HepG2 (cell line): Measurements from ENCODE around the gene MEDAG. TPM values are rescaled to one million over a fixed set of nuclear protein-coding genes. Genes with fewer than 3 reads are reported as not detected.

Source experiments
- ARID4A ChIP-seq: sonication (generic); formaldehyde crosslinking; IDR thresholded peaks from 2 replicates; pipeline ENCODE4 v1.5.0; 2020; ENCODE audit warnings: mild to moderate bottlenecking, missing genetic modification reagents, borderline replicate concordance
- BRF2 ChIP-seq: sonication (generic); formaldehyde crosslinking; IDR thresholded peaks from 2 replicates; pipeline ENCODE4 v1.8.1; 2022; ENCODE audit warnings: mild to moderate bottlenecking, missing genetic modification reagents
- FOSL1 ChIP-seq: sonication (generic); formaldehyde crosslinking; IDR thresholded peaks from 2 replicates; pipeline ENCODE4 v1.9.0; 2021; ENCODE audit warnings: missing genetic modification reagents, borderline replicate concordance
- FOXO1 ChIP-seq: sonication (generic); formaldehyde crosslinking; IDR thresholded peaks from 2 replicates; pipeline ENCODE4 v1.4.0; 2020; ENCODE audit warnings: missing genetic modification reagents
- TCF7L2 ChIP-seq: IDR thresholded peaks from 2 replicates; pipeline ENCODE4 v1.6.1; 2011; ENCODE audit warnings: mild to moderate bottlenecking, low read depth, low read length, moderate library complexity
- polyA plus RNA-seq, 8 experiments: library from polyadenylated mRNA; depleted of rRNA in 3 of 8; stranded (reverse) in 7 of 8; unstranded in 1 of 8; fragments of >200 nt; fragmentation: Illumina TruSeq in 4 of 8; extraction: Trizol in 4 of 8; gene quantifications; 2 replicates each; pipeline versions ENCODE4 v1.2.1 to v1.2.3, GENCODE V29; 2011 to 2016; ENCODE audit warnings: low read depth in 4 of 8, missing spikeins in 1 of 8, mixed read lengths in 1 of 8; ENCODE audit not compliant: insufficient read depth in 1 of 8
- total RNA-seq, 5 experiments: library from RNA; depleted of rRNA; stranded (reverse); fragments of >200 nt; fragmentation: Illumina TruSeq; extraction: Trizol; gene quantifications; 2 replicates each; pipeline ENCODE4 v1.2.3, GENCODE V29; 2016; ENCODE audit warnings: low read depth in 1 of 5
- TF ChIP-seq, protein P1 (sequence below): sonication (generic); formaldehyde crosslinking; IDR thresholded peaks from 2 replicates; pipeline ENCODE4 v1.5.0; 2020; ENCODE audit warnings: mild to moderate bottlenecking, missing genetic modification reagents
- TF ChIP-seq, protein P2 (sequence below): sonication (generic); formaldehyde crosslinking; IDR thresholded peaks from 2 replicates; pipeline ENCODE4 v1.9.0; 2022; ENCODE audit warnings: low read depth, missing genetic modification reagents
- TF ChIP-seq, protein P3 (sequence below): sonication (generic); formaldehyde crosslinking; IDR thresholded peaks from 2 replicates; pipeline ENCODE4 v1.4.0; 2020; ENCODE audit warnings: mild to moderate bottlenecking, missing genetic modification reagents

MEDAG gene
- total and polyA plus RNA-seq, 2 of the 13 experiments (the other 11 are each of a cell fraction or from before 2014, with no cell fraction given), result not detected

DNA sequence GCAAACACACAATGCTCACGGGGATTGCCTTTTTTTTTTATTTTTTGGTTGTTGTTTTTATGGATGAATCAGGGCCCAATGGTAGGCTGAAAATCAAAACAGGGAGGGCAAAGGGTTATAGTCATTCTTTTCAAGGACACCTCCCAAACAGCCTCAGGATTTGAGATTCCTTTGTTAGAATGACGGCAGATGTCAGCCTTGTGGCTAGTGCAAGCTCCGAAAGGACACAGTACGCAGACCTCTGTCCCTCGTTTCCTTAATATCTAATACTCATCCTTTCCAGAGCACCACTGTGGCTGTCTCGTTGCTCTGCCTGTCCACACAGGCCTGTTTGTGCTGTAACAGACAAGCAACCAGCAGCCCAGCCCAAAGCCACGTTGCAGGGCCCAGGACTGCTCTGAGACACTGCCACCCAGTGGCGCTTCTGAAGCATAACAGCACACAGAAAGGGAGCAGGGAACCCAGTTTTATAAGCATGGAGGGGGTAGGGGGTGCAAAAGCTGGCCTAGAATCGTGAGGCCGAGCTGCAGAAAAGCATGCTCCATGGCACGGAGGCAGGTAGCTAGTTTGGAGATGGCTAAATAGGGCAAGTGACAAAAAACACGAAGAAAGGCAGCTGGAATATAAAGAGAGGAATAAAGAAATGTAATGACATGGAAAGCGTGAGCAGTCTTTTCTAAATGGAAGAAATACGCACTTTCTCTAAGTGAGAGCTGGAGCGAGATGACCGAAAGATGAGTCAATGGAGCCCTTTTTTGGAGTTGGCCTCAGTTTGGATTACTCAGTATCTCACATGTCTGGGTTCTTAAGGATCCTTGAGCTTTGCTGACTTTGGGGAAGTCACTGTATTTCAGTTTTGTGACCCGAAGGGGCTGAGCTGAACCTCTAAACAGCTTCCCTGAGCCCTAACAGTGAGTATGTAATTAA is 40.7 kb upstream of the MEDAG start (continued):
- no peak for TF ChIP-seq TCF7L2
- no peak for TF ChIP-seq BRF2 (CRISPR knock-in tag)
- TF ChIP-seq FOSL1 (CRISPR knock-in tag), result no peak
- TF ChIP-seq, protein P1, sequence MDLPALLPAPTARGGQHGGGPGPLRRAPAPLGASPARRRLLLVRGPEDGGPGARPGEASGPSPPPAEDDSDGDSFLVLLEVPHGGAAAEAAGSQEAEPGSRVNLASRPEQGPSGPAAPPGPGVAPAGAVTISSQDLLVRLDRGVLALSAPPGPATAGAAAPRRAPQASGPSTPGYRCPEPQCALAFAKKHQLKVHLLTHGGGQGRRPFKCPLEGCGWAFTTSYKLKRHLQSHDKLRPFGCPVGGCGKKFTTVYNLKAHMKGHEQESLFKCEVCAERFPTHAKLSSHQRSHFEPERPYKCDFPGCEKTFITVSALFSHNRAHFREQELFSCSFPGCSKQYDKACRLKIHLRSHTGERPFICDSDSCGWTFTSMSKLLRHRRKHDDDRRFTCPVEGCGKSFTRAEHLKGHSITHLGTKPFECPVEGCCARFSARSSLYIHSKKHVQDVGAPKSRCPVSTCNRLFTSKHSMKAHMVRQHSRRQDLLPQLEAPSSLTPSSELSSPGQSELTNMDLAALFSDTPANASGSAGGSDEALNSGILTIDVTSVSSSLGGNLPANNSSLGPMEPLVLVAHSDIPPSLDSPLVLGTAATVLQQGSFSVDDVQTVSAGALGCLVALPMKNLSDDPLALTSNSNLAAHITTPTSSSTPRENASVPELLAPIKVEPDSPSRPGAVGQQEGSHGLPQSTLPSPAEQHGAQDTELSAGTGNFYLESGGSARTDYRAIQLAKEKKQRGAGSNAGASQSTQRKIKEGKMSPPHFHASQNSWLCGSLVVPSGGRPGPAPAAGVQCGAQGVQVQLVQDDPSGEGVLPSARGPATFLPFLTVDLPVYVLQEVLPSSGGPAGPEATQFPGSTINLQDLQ (CRISPR knock-in tag), result no peak
- TF ChIP-seq FOXO1, result peak; percentile 77
- TF ChIP-seq, protein P2, sequence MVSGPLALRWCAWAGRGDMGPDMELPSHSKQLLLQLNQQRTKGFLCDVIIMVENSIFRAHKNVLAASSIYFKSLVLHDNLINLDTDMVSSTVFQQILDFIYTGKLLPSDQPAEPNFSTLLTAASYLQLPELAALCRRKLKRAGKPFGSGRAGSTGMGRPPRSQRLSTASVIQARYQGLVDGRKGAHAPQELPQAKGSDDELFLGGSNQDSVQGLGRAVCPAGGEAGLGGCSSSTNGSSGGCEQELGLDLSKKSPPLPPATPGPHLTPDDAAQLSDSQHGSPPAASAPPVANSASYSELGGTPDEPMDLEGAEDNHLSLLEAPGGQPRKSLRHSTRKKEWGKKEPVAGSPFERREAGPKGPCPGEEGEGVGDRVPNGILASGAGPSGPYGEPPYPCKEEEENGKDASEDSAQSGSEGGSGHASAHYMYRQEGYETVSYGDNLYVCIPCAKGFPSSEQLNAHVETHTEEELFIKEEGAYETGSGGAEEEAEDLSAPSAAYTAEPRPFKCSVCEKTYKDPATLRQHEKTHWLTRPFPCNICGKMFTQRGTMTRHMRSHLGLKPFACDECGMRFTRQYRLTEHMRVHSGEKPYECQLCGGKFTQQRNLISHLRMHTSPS (CRISPR knock-in tag), result no peak
- TF ChIP-seq ARID4A (CRISPR knock-in tag), result peak; percentile 26; the same call in 1 of the 2 replicates
- TF ChIP-seq, protein P3, sequence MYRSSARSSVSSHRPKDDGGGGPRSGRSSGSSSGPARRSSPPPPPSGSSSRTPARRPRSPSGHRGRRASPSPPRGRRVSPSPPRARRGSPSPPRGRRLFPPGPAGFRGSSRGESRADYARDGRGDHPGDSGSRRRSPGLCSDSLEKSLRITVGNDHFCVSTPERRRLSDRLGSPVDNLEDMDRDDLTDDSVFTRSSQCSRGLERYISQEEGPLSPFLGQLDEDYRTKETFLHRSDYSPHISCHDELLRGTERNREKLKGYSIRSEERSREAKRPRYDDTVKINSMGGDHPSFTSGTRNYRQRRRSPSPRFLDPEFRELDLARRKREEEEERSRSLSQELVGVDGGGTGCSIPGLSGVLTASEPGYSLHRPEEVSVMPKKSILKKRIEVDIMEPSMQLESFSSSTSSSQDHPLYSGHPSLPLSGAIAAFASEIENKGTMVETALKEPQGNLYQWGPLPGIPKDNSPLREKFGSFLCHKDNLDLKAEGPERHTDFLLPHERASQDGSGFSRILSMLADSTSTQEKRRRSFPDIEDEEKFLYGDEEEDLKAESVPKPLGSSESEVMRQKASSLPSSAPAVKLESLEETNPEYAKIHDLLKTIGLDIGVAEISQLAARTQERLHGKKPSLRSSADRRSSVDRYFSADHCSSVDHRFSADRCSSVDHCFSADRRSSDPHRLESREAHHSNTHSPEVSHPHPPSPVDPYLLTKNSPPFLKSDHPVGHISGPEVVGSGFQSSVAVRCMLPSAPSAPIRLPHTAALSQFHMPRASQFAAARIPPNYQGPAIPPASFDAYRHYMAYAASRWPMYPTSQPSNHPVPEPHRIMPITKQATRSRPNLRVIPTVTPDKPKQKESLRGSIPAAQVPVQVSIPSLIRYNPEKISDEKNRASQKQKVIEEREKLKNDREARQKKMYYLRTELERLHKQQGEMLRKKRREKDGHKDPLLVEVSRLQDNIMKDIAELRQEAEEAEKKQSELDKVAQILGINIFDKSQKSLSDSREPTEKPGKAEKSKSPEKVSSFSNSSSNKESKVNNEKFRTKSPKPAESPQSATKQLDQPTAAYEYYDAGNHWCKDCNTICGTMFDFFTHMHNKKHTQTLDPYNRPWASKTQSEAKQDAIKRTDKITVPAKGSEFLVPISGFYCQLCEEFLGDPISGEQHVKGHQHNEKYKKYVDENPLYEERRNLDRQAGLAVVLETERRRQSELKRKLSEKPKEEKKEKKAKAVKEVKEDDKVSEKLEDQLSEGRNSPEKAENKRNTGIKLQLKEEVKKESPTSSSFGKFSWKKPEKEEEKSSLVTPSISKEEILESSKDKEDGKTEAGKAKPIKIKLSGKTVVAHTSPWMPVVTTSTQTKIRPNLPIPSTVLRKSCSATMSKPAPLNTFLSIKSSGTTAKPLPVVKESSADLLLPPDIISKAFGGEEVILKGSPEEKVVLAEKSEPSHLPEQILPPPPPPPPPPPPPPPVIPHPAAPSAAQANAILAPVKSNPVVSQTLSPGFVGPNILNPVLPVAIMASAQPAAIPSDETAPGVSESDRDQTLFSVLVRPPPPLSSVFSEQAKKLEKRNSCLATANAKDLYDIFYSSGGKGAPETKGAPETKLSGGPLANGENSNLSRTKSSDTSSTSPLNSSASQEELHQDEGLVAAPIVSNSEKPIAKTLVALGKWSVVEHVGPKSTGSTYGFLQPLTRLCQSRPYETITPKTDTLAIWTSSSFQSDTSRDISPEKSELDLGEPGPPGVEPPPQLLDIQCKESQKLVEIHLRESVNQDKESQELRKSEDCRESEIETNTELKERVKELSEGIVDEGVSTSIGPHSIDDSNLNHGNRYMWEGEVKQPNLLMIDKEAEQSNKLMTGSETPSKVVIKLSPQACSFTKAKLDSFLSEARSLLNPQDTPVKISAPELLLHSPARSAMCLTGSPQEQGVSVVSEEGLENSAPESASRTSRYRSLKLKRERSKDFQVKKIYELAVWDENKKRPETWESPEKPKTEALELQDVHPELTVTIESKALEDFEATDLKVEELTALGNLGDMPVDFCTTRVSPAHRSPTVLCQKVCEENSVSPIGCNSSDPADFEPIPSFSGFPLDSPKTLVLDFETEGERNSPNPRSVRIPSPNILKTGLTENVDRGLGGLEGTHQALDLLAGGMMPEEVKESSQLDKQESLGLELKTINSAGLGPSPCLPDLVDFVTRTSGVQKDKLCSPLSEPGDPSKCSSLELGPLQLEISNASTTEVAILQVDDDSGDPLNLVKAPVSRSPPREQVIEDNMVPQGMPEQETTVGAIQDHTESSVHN (CRISPR knock-in tag), result no peak
